Measurements from ENCODE around the gene CRTC3.

DNA sequence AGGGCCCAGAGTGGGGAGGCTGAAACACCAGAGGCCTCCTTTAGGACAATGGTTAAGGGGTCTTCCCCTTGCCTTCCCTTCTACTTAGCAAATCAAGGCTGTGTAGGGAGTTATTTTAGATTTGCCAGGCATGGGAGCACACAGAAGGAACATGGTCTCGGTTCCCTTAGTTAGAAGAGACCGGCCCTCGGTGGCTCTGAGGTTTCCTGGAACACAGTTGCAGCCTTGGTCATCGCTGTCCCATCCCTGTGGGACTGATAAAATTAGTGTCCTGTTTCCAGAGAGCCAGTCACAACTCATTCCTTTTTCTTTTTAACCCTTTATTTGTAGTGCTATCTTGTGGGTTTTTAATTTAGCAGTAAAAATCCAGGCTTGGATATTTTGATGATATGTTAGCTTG lies 81.4 kb downstream of the CRTC3 start:
- TF ChIP-seq MAFK (IDR thresholded peaks at IDR 0.05; ENCODE audit: low read depth, low read length) (no peak), FOS (IDR thresholded peaks at IDR 0.05; ENCODE audit: low read depth, low read length) (no peak), CEBPB (IDR thresholded peaks at IDR 0.05; ENCODE audit: low read depth, low read length) (no peak), RCOR1 (IDR thresholded peaks at IDR 0.05; ENCODE audit: insufficient replicate concordance, low read length) (no peak), SMC3 (IDR thresholded peaks at IDR 0.05; ENCODE audit: low read depth, low read length) (no peak), POLR2A (IDR thresholded peaks at IDR 0.05; ENCODE audit: low read depth, low read length) (no peak), RAD21 (IDR thresholded peaks at IDR 0.05; ENCODE audit: low read length) (no peak)
- TF ChIP-seq, protein P1, sequence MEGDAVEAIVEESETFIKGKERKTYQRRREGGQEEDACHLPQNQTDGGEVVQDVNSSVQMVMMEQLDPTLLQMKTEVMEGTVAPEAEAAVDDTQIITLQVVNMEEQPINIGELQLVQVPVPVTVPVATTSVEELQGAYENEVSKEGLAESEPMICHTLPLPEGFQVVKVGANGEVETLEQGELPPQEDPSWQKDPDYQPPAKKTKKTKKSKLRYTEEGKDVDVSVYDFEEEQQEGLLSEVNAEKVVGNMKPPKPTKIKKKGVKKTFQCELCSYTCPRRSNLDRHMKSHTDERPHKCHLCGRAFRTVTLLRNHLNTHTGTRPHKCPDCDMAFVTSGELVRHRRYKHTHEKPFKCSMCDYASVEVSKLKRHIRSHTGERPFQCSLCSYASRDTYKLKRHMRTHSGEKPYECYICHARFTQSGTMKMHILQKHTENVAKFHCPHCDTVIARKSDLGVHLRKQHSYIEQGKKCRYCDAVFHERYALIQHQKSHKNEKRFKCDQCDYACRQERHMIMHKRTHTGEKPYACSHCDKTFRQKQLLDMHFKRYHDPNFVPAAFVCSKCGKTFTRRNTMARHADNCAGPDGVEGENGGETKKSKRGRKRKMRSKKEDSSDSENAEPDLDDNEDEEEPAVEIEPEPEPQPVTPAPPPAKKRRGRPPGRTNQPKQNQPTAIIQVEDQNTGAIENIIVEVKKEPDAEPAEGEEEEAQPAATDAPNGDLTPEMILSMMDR (conservative IDR thresholded peaks at IDR 0.05; ENCODE audit: low read depth, low read length), result no peak
